ENCODE data around the gene ARHGEF4. TPM values are rescaled to one million over a fixed set of nuclear protein-coding genes. Genes with fewer than 3 reads are reported as not detected.
A peak's percentile ranks its signal among the peaks of the same experiment; 100 is the strongest.

The ARHGEF4 gene
- total RNA-seq, 1 donor from 2014 or later = 4.8 TPM

GRCh38 chr2:130827502-130828251 is 9.0 kb upstream of the ARHGEF4 start:
- Mint-ChIP-seq H3K27ac (ENCODE audit: unreplicated experiment) (peak overlapping the region; percentile 49), H3K36me3 (ENCODE audit: low read depth, unreplicated experiment) (no peaks in the 10 kb centered on the region), H3K9me3 (ENCODE audit: unreplicated experiment) (no peaks in the 10 kb centered on the region), H3K4me3 (ENCODE audit: unreplicated experiment) (peak overlapping the region; percentile 36), H3K27me3 (ENCODE audit: low read depth, unreplicated experiment) (peaks cover 14% of the 10 kb centered on the region), H3K4me1 (ENCODE audit: low read depth, unreplicated experiment) (peaks cover 46% of the 10 kb centered on the region)
- Histone ChIP-seq H4K20me1 (ENCODE audit: insufficient read depth, low read length) (no peaks in the 10 kb centered on the region), H3K27ac (ENCODE audit: low read depth, low read length) (peak overlapping the region; percentile 32), H2AFZ (ENCODE audit: low read depth, low read length) (no peak overlapping the region), H3K9me3 (ENCODE audit: insufficient read depth, low read depth, low read length) (peaks cover 2% of the 10 kb centered on the region), H3K27me3 (ENCODE audit: insufficient read depth, low read length) (no peaks in the 10 kb centered on the region), H3K9ac (ENCODE audit: low read length) (peak overlapping the region; percentile 21), H3K4me2 (ENCODE audit: low read length) (peak overlapping the region; percentile 71), H3K4me3 (ENCODE audit: insufficient read depth, low read depth, low read length) (no peak overlapping the region), H3K79me2 (ENCODE audit: insufficient read depth, low read length) (no peaks in the 10 kb centered on the region), H3K36me3 (ENCODE audit: insufficient read depth, low read length) (no peaks in the 10 kb centered on the region), H3K4me1 (ENCODE audit: insufficient read depth, low read length) (peaks cover 44% of the 10 kb centered on the region)
- no peak for FAIRE-seq
- DNase-seq (ENCODE audit: low read depth) = peak; percentile 94
- TF ChIP-seq EZH2 (IDR thresholded peaks at IDR 0.05; ENCODE audit: insufficient read depth, low read length) = no peak
- no peak for TF ChIP-seq CTCF (IDR thresholded peaks at IDR 0.05; ENCODE audit: insufficient read depth, low read depth, low read length)

GRCh38 chr2:130828461-130828860 is 8.3 kb upstream of the ARHGEF4 start:
- Histone ChIP-seq H3K36me3 (ENCODE audit: insufficient read depth, low read length) (no peaks in the 10 kb centered on the region), H2AFZ (ENCODE audit: low read depth, low read length) (no peak overlapping the region), H3K79me2 (ENCODE audit: insufficient read depth, low read length) (no peaks in the 10 kb centered on the region), H3K4me2 (ENCODE audit: low read length) (no peak overlapping the region), H4K20me1 (ENCODE audit: insufficient read depth, low read length) (no peaks in the 10 kb centered on the region), H3K9ac (ENCODE audit: low read length) (no peak overlapping the region), H3K27me3 (ENCODE audit: insufficient read depth, low read length) (no peaks in the 10 kb centered on the region), H3K4me3 (ENCODE audit: insufficient read depth, low read depth, low read length) (no peak overlapping the region), H3K4me1 (ENCODE audit: insufficient read depth, low read length) (peaks cover 44% of the 10 kb centered on the region), H3K9me3 (ENCODE audit: insufficient read depth, low read depth, low read length) (peaks cover 2% of the 10 kb centered on the region), H3K27ac (ENCODE audit: low read depth, low read length) (no peak overlapping the region)
- no peaks in the 10 kb centered on the region for H3K36me3 Mint-ChIP-seq (ENCODE audit: low read depth, unreplicated experiment)
- no peak for DNase-seq (ENCODE audit: low read depth)
- H3K4me3 Mint-ChIP-seq (ENCODE audit: unreplicated experiment) = no peak overlapping the region
- TF ChIP-seq CTCF (IDR thresholded peaks at IDR 0.05; ENCODE audit: insufficient read depth, low read depth, low read length) (no peak), EZH2 (IDR thresholded peaks at IDR 0.05; ENCODE audit: insufficient read depth, low read length) (no peak)
- peaks cover 15% of the 10 kb centered on the region for H3K27me3 Mint-ChIP-seq (ENCODE audit: low read depth, unreplicated experiment)
- H3K4me1 Mint-ChIP-seq (ENCODE audit: low read depth, unreplicated experiment) = peaks cover 46% of the 10 kb centered on the region
- no peak for FAIRE-seq
- no peak overlapping the region for H3K27ac Mint-ChIP-seq (ENCODE audit: unreplicated experiment)
- no peaks in the 10 kb centered on the region for H3K9me3 Mint-ChIP-seq (ENCODE audit: unreplicated experiment)

DNA sequence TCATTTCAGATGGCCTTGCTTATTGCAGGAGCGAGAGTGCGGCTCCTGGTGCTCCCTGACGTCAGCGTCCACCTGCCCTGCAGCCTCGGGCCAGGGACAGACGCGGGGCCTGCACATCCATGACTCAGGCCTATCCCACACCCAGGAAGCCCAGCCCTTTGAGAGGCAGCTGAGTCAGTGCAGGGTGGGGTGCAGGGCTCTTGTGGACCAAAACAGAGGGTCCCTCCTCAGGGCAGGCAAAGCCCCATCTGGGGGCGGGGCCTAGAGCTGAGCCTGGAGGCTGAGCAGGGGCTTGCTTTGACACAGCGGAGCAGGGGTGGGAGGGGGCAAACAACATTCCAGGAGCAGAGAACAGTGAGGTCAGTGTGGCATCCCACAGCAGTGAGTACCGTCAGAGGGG is 7.7 kb upstream of the ARHGEF4 start:
- H3K9ac ChIP-seq (ENCODE audit: low read length) = no peak overlapping the region
- no peak overlapping the region for H3K27ac ChIP-seq (ENCODE audit: low read depth, low read length)
- Mint-ChIP-seq H3K27ac (ENCODE audit: unreplicated experiment) (peak overlapping the region; percentile 72), H3K36me3 (ENCODE audit: low read depth, unreplicated experiment) (no peaks in the 10 kb centered on the region), H3K27me3 (ENCODE audit: low read depth, unreplicated experiment) (peaks cover 15% of the 10 kb centered on the region), H3K9me3 (ENCODE audit: unreplicated experiment) (no peaks in the 10 kb centered on the region), H3K4me3 (ENCODE audit: unreplicated experiment) (no peak overlapping the region), H3K4me1 (ENCODE audit: low read depth, unreplicated experiment) (peaks cover 44% of the 10 kb centered on the region)
- no peak overlapping the region for H2AFZ ChIP-seq (ENCODE audit: low read depth, low read length)
- no peaks in the 10 kb centered on the region for H3K36me3 ChIP-seq (ENCODE audit: insufficient read depth, low read length)
- DNase-seq (ENCODE audit: low read depth) (peak; percentile 78), FAIRE-seq (no peak)
- H3K4me3 ChIP-seq (ENCODE audit: insufficient read depth, low read depth, low read length) = no peak overlapping the region
- H4K20me1 ChIP-seq (ENCODE audit: insufficient read depth, low read length) = no peaks in the 10 kb centered on the region
- H3K79me2 ChIP-seq (ENCODE audit: insufficient read depth, low read length) = no peaks in the 10 kb centered on the region
- no peaks in the 10 kb centered on the region for H3K27me3 ChIP-seq (ENCODE audit: insufficient read depth, low read length)
- H3K4me2 ChIP-seq (ENCODE audit: low read length) = no peak overlapping the region
- H3K4me1 ChIP-seq (ENCODE audit: insufficient read depth, low read length) = peaks cover 42% of the 10 kb centered on the region
- H3K9me3 ChIP-seq (ENCODE audit: insufficient read depth, low read depth, low read length) = peaks cover 2% of the 10 kb centered on the region
- TF ChIP-seq EZH2 (IDR thresholded peaks at IDR 0.05; ENCODE audit: insufficient read depth, low read length) = no peak
- TF ChIP-seq CTCF (IDR thresholded peaks at IDR 0.05; ENCODE audit: insufficient read depth, low read depth, low read length) = no peak

All from astrocyte (in vitro differentiated cells and primary cell).